CD4-positive, alpha-beta T cell treated with Interleukin-6 at 100 ng/mL for 8 hours (primary cell): ENCODE data around the gene APAF1.

ENCODE experiments used
- DNase-seq: peaks from one replicate; pipeline ENCODE4 v3.0.0-alpha.2; 2020; ENCODE audit warnings: mixed read lengths, low spot score

The APAF1 gene

GRCh38 chr12:98763656-98764055 is 118.6 kb downstream of the APAF1 start:
- DNase-seq: no peak

- DNase-seq: no peak
Measured at GRCh38 chr12:98767248-98767647, 122.2 kb downstream of the APAF1 start.

- no peak for DNase-seq
Measured at GRCh38 chr12:98769068-98769467, 124.0 kb downstream of the APAF1 start.

GRCh38 chr12:98770230-98770629 is 125.1 kb downstream of the APAF1 start:
- DNase-seq: no peak

GRCh38 chr12:98771811-98772752 is 127.0 kb downstream of the APAF1 start:
- DNase-seq: no peak

- DNase-seq: no peak
Measured at GRCh38 chr12:98772818-98773217, 127.7 kb downstream of the APAF1 start.

- no peak for DNase-seq
Measured at GRCh38 chr12:98780261-98780660, 135.2 kb downstream of the APAF1 start.

- no peak for DNase-seq
Measured at GRCh38 chr12:98783420-98783819, 138.3 kb downstream of the APAF1 start.
